ENCODE data around the gene SOX9.

SOX9 gene

DNA sequence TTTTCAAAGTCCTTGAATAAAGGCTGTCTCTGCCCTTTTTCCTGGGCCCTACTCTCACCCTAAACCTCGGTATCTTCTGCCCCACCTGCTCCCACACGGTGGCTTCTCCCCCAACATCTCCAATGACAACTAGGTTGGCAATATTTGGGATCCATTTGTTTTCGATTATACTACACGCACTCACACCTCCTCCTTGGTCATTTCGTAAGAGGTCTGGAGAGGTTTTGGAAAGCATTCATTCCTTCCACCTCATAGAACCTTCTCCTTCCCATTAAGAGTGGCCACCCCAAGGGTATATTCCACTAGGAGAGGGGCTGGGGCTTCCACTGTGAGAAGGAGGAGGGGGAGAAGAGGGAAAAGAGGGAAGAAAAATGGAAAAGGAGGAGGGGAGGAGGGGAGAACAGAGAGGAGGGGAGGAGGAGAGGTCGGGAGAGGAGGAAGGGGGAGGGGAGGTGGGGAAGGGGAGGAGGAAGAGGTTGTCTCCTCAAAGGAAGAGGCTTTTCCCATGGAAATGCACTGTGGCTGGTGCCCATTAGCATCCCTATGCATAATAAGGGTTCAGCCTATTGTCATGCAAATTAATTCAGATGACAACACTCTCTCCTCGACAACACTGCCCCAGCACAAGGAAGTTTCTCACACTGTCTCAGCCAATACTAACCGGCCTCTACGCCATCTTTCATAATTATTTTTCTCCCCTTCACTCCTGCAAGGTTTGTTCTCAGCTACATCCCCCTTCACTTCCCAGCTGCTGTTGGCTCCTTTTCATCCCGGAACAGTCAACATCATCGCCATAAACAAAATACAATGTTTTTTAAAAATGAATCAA is 30.0 kb downstream of the SOX9 start:
- ChIA-PET CTCF (no interaction called here), POLR2A (no interaction called here)
- TF ChIP-seq, protein P1, sequence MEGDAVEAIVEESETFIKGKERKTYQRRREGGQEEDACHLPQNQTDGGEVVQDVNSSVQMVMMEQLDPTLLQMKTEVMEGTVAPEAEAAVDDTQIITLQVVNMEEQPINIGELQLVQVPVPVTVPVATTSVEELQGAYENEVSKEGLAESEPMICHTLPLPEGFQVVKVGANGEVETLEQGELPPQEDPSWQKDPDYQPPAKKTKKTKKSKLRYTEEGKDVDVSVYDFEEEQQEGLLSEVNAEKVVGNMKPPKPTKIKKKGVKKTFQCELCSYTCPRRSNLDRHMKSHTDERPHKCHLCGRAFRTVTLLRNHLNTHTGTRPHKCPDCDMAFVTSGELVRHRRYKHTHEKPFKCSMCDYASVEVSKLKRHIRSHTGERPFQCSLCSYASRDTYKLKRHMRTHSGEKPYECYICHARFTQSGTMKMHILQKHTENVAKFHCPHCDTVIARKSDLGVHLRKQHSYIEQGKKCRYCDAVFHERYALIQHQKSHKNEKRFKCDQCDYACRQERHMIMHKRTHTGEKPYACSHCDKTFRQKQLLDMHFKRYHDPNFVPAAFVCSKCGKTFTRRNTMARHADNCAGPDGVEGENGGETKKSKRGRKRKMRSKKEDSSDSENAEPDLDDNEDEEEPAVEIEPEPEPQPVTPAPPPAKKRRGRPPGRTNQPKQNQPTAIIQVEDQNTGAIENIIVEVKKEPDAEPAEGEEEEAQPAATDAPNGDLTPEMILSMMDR (IDR thresholded peaks at IDR 0.05; ENCODE audit: insufficient read depth, low read length, missing control alignments): no peak
- no peak overlapping the region for H3K4me3 ChIP-seq (ENCODE audit: low read depth, low read length)
- no peak for DNase-seq (ENCODE audit: low read depth, low spot score)

DNA sequence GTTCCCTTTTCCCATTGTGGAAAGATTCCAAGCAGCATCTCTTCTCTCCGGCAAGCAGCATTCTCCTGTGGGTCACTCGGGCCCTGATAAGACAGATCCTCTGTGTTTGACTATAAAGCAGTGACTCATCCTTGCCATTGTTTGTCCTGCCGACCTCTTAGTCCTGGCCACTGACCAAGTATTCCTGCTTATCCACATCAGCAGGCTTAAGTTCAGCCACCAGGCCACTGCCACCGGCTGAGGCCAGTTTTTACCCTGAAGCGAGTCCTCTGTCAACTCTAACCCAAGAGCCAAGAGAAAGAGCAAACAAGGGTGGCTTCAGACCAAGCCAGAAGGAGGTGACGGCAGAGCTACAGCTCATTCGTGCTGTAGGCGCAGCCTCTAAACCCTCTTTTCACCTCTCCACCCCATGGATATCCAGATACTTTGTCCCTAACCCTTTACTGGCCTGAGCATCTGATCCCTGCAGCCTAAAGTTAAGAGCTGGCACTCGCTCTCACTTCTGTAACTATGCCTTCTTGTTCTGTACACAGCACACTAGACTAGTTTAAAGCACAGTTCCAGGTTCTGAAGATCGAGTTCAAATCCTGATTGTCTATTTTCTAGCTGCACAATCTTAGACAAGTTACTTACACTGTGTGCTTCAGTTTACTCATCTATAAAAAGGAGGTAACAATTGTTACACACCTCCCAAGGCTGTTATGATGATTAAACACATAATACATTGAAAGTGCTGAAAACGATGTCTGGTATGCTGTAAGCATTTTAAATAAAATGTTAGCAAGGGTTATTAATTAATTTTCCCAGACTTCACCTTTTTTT is 31.0 kb downstream of the SOX9 start:
- DNase-seq (ENCODE audit: low read depth, low spot score): no peak
- CTCF ChIA-PET: no interaction called here
- TF ChIP-seq, protein P1 (IDR thresholded peaks at IDR 0.05; ENCODE audit: insufficient read depth, low read length, missing control alignments): no peak
- no peak overlapping the region for H3K4me3 ChIP-seq (ENCODE audit: low read depth, low read length)
- POLR2A ChIA-PET: no interaction called here

DNA sequence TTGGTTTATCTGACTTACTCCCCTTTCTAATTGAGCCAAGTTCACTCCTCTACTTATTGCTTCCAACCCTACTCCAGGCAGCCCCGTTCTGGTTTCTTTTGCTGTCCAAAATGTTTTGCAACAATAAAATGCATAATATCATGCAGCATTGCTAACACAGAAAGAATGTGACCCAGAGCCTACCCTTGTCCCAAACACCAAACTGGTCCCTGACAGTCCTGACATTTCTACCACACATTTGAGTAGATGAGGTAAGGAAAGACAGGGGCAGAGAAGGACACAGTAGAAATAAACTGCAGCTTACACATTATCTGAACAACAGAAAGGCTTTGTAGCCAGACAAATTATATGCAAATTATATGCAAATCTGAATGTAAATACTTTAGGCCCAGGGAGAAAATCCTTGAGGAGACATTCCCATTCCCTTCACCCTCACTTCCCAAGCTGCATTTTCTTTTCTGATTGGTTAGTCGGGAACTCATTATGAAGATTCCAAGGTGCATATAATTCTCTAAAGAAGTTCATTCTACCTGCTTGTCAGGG is 31.6 kb downstream of the SOX9 start:
- DNase-seq (ENCODE audit: low read depth, low spot score): no peak
- TF ChIP-seq, protein P1 (IDR thresholded peaks at IDR 0.05; ENCODE audit: insufficient read depth, low read length, missing control alignments): no peak
- H3K4me3 ChIP-seq (ENCODE audit: low read depth, low read length): no peak overlapping the region
- POLR2A ChIA-PET: no interaction called here
- CTCF ChIA-PET: no interaction called here

DNA sequence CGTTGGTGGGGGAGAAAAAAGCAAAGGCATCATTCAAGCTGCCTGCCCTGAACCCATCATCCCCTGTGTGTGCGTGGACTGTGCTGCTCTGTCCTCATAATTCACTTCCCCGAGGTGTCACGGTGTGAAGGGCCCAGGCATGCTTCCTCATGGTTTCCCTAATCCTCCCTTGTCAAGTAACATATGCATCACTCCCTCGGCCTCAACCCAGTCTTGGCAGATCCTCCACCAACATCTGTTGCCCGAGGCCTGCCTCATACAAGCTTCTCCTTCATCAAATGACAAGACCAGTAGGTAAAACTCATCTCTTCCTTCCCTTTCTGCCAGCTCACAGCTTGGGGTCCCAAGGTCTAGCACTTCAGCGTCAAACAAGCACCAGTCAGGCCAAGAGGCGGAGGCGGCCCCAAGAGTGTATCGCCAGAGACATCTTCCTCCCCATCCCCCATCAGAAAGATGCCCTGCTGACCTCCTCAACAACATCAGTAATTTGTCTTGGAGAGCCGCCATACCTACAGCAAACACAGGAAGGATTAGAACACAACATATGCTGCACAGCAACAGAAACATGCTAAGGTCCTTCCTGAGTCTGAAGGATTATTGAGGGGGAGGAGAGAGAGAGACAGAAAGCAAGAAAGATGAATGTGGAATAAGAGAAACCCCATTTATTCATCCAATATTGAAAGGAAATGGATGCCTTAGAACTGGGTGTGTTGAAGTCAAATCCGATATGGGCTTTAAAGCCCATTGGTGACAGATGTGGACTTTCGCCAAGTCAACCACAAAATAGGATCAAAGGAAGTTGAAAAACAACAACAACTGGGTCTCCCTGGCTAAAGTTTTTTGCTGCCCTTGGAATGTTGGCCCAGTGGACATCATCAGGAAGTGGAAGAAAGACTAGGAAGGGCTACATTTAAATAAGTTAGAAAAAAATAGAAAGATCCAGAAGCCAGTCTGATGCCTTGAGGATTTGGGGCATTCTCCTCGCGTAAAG is 38.4 kb downstream of the SOX9 start:
- TF ChIP-seq, protein P1 (IDR thresholded peaks at IDR 0.05; ENCODE audit: insufficient read depth, low read length, missing control alignments): no peak
- no peak overlapping the region for H3K4me3 ChIP-seq (ENCODE audit: low read depth, low read length)
- DNase-seq (ENCODE audit: low read depth, low spot score): no peak
- ChIA-PET CTCF (no interaction called here), POLR2A (no interaction called here)

DNA sequence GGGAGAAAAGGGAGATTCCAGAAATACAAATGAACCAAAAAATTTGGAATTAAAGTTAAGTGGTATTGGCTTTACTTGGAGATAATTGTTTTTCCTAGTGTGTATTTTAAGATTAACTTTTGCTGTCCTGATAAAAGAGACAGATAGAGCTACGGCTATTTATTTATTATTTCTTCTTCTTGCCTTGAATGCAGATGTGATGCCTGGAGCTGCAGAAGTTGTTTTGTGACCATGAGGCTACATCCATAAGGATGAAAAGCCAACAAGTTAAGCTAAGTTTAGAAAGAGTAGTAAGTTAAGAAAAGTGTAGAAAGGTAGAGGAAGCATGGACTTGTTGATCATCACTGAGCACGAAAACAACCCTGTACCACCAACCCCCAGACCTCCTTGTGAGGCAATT is 41.7 kb downstream of the SOX9 start:
- DNase-seq (ENCODE audit: low read depth, low spot score): no peak
- CTCF ChIA-PET: no interaction called here
- TF ChIP-seq, protein P1 (IDR thresholded peaks at IDR 0.05; ENCODE audit: insufficient read depth, low read length, missing control alignments): no peak
- POLR2A ChIA-PET: no interaction called here
- no peak overlapping the region for H3K4me3 ChIP-seq (ENCODE audit: low read depth, low read length)
